B cell (primary cell): ENCODE results near the gene PPT1.

Source experiments
- CTCF ChIP-seq: fragments of 200-600 bp; IDR thresholded peaks from one replicate; pipeline ENCODE4 v1.8.0; 2022; ENCODE audit warnings: antibody characterized with exemption, mild to moderate bottlenecking
- EZH2 ChIP-seq: IDR thresholded peaks from 2 replicates; pipeline ENCODE4 v1.6.1; 2012; ENCODE audit warnings: borderline replicate concordance, low read depth, mild to moderate bottlenecking, moderate library complexity, low read length; ENCODE audit not compliant: insufficient read depth, poor library complexity, severe bottlenecking

GRCh38 chr1:40047769-40048168 lies 49.3 kb downstream of the PPT1 start:
- TF ChIP-seq CTCF (no peak), EZH2 (no peak)
